ENCODE measurements around the gene KDM4B. TPM values are rescaled to one million over a fixed set of nuclear protein-coding genes. Genes with fewer than 3 reads are reported as not detected.

The KDM4B gene
- total and polyA plus RNA-seq, 2 of the 8 experiments (the other 6 are each of a cell fraction or from before 2014, with no cell fraction given) = 12.0 to 31.9 TPM

DNA sequence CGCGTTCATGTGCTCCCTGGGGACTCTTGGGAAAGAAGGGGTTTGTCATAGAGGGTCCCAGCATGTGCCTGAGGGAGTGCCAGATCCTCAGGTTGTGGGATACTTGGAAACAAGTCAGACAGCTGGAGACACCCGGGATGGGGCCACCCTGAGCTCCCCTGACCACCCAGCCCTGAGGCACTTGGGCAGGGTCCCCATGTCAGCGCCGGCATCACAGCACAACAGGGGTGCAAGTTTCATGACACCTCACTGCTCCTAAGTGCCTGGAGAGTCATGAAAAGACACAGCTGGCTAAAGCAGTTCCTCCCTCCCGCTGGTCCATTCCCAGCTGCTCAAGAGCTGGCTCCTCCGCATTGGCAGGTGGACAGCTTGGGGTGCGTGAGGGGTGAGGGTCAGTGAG, 102.7 kb downstream of the KDM4B start (continued):
- TF ChIP-seq RNF2 (IDR thresholded peaks at IDR 0.05; ENCODE audit: borderline replicate concordance, low read depth, low read length, missing control alignments, poor library complexity, severe bottlenecking) = no peak
- no peak for TF ChIP-seq JUND (IDR thresholded peaks at IDR 0.05; ENCODE audit: low read length)
- TF ChIP-seq SRF (IDR thresholded peaks at IDR 0.05; ENCODE audit: low read depth, low read length) = no peak
- TF ChIP-seq, protein P1, sequence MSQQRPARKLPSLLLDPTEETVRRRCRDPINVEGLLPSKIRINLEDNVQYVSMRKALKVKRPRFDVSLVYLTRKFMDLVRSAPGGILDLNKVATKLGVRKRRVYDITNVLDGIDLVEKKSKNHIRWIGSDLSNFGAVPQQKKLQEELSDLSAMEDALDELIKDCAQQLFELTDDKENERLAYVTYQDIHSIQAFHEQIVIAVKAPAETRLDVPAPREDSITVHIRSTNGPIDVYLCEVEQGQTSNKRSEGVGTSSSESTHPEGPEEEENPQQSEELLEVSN (IDR thresholded peaks at IDR 0.05) = no peak
- no peak for TF ChIP-seq SUZ12 (IDR thresholded peaks at IDR 0.05; ENCODE audit: low read length)
- no peak for TF ChIP-seq RAD21 (IDR thresholded peaks at IDR 0.05 in 1 of 2, conservative IDR thresholded peaks at IDR 0.05 in 1 of 2; ENCODE audit: low read depth in 2 of 2, low read length in 2 of 2)
- no peak for TF ChIP-seq HDAC6 (IDR thresholded peaks at IDR 0.05; ENCODE audit: low read depth, low read length)
- TF ChIP-seq YY1 (IDR thresholded peaks at IDR 0.05; ENCODE audit: low read depth, low read length) = no peak
